NCI-H2227 (cell line): Measurements from ENCODE around the gene HSD17B1.
"Not testable (repeated sequence)": the region's sequence is repeated elsewhere in the genome, so short reads cannot be mapped to it uniquely, and the experiment has no call there.

Experiments
- DNase-seq: peaks from one replicate; lab custom pipeline; 2025; ENCODE audit not compliant: unreplicated experiment; lab: John Stamatoyannopoulos, UW

The HSD17B1 gene

DNA sequence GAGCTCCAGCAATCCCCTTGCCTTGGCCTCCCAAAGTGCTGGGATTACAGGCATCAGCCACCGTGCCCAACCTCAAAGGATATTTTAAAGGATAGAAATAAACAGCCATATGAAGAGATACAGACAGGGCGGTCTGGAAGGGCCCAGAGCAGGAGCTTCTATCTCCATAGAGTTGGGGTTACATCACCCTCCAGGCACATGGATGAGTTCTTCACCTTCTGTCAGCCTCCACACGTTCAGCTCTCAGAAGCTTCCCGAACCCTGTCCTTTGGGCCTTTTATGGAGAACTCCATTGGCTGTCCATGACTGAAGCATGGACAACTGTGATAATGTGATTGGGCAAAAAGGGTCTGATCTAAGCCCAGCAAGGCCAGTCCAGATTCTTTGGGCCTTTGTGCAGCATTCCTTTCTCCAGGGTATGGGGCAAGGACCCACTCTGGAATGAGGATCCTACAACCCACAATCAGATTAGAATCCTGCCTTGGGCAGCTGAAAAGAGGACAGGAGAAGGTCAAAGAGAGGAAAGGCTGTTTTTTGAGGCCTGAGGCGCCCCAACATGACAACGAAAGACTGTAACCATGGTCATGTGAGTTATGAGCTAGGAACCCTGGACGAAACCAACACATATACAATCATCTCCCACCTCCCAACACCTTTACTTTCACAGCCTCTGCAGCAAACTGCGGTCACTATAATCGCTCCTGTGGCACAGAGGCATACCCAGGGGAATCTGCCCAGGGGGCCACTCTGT lies 6.8 kb upstream of the HSD17B1 start:
- DNase-seq: not testable (repeated sequence)

DNA sequence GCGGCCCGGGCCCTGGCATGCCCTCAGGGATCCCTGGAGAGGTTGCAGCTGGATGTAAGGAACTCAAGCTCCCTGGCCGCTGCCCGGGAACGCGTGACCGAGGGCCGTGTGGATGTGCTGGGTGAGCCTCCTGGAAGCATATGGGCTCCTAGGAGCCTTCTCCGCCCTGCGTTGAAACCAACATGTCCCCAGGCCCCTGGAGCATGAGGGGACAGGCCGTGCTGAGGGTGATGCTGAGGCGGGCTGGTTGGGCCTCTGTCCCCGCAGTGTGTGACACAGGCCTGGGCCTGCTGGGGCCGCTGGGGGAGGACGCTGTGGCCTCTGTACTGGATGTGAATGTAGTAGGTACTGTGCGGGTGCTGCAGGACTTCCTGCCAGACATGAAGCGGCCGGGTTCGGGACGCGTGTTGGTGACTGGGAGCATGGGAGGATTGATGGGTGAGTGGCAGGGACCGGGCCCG lies 5.7 kb upstream of the HSD17B1 start:
- DNase-seq: no peak

DNA sequence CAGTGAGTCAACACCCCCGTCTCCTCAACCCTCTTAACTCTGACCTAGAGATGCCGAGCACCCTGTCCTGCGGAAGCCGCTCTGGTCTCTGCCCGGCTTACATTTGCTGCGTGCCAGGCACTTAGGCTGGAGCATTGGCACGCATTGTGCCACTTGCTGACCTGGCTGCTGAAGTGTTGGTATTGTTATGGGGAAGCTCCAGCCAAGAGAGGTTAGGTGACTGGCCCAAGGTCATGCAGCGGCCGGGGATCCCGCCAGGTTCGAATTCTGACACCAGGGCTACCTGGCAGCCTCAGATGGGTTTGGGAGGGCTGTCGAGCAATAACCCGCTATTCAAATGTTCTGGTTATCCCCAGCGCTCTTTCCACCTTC lies 5.0 kb upstream of the HSD17B1 start:
- no peak for DNase-seq

DNA sequence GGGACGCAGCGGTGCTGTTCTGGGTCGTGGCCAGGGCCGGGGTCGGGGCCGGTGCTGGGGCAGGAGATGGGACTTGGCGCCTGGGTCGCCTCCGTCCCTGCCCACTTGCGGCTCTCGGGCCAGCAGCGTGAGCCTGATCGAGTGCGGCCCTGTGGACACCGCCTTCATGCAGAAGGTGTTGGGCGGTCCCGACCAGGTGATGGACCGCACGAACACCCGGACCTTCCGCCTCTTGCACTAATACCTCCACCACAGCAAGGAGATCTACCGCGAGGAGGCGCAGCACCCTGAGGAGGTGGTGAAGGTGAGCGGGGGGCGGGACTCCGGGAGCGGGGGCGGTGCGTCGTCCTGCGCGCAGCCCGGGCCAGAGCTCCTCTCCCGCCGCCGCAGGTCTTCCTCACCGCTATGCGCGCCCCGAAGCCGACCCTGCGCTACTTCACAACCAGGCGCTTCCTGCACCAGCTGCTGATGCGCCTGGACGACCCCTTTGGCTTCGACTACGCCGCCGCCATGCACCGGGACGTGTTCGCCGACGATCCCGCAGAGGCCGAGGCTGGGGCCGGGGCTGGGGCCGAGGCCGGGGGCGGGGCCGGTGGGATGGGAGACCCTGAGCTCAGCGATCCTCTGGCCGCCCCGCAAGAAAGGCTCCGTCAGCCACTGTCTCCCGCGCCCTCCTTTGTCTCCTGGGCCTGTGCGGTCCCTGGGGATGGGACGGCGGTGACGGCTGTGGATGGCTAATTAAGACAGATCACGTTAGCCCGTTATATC lies 4.5 kb upstream of the HSD17B1 start:
- no peak for DNase-seq

DNA sequence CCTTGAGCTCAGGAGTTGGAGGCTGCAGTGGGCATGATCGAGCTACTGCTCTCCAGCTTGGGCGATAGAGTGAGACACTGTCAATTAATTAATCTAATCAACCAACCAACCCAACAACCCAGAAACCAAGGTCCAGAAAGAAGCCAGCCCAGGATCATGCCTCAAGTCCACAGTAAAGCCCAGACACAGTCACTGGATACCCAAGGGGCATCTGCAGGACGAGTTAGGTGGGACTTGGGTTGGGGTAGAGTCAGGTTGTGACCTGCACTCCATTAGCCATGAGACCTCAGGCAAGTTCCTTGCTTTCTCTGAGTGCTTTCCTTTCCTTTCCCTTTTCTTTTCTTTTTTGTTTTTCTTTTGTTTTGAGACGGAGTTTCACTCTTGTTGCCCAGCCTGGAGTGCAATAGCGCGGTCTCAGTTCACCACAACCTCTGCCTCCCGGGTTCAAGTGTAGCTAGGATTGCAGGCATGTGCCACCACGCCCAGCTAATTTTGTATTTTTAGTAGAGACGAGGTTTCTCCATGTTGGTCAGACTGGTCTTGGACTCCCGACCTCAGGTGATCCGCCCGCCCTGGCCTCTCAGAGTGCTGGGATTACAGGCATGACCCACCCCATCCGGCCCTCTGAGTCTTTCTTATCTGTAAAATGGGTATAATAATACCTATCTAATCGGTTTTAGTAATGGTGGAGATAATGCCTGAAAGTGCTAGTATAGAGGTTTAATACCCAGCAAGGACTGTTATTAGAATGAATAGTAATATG lies 3.5 kb upstream of the HSD17B1 start:
- no peak for DNase-seq

DNA sequence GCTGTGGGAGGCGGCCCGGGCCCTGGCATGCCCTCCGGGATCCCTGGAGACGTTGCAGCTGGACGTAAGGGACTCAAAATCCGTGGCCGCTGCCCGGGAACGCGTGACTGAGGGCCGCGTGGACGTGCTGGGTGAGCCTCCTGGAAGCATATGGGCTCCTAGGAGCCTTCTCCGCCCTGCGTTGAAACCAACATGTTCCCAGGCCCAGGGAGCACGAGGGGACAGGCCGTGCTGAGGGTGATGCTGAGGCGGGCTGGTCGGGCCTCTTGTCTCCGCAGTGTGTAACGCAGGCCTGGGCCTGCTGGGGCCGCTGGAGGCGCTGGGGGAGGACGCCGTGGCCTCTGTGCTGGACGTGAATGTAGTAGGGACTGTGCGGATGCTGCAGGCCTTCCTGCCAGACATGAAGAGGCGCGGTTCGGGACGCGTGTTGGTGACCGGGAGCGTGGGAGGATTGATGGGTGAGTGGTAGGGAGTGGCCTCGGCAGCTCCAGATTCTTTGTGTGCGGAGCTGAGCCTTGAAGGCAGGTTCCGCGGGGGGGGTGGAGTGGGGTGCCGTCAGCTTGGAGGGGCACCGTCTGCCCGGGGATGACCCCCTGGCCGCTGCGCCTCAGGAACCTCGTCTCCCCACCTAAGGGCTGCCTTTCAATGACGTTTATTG lies 567 bp downstream of the HSD17B1 start:
- DNase-seq: peak; percentile 59

DNA sequence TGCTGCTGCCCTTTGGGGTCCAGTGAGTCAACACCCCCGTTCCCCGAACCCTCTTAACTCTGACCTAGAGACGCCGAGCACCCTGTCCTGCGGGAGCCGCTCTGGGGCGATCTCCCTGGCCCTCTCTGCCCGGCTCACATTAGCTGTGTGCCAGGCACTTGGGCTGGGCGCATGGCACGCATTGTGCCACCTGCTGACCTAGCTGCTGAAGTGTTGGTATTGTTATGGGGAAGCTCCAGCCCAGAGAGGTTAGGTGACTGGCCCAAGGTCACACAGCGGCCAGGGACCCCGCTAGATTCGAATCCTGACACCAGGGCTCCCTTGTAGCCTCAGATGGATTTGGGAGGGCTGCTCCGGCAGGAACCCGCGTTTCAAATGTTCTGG lies 1.1 kb downstream of the HSD17B1 start:
- no peak for DNase-seq

DNA sequence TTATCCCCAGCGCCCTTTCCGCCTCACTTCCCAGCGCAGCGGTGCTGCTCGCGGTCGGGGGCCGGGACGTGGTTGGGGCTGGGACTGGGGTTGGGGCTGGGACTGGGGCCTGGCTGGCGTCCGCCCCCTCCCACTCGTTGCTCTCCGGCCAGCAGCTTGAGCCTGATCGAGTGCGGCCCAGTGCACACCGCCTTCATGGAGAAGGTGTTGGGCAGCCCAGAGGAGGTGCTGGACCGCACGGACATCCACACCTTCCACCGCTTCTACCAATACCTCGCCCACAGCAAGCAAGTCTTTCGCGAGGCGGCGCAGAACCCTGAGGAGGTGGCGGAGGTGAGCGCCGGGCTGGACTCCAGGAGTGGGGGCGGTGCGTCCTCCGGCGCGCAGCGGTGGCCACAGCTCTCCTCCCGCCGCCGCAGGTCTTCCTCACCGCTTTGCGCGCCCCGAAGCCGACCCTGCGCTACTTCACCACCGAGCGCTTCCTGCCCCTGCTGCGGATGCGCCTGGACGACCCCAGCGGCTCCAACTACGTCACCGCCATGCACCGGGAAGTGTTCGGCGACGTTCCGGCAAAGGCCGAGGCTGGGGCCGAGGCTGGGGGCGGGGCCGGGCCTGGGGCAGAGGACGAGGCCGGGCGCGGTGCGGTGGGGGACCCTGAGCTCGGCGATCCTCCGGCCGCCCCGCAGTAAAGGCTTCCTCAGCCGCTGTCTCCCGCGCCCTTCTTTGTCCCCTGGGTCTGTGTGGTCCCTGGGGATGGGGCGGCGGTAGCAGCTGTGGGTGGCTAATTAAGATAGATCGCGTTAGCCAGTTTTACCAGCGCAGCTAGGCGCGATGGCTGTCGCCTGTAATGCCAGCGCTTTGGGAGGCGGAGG lies 1.8 kb downstream of the HSD17B1 start:
- DNase-seq: peak; percentile 94

DNA sequence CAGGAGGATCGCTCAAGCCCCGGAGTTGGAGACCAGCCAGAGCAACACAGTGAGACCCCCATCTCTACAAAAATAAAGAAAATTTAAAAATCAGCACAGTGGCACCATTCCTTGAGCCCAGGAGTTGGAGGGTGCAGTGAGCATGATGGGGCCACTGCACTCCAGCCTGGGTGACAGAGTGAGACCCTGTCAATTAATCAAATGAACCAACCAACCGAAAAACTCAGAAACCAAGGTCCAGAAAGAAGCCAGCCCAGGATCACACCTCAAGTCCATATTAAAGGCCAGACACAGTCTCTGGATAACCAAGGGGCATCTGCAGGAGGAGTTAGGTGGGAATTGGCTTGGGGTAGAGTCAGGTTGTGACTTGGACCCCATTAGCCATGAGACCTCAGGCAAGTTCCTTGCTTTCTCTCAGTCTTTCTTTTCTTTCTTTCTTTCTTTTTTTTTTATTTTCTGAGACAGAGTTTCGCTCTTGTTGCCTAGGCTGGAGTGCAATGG lies 2.4 kb downstream of the HSD17B1 start:
- no peak for DNase-seq

DNA sequence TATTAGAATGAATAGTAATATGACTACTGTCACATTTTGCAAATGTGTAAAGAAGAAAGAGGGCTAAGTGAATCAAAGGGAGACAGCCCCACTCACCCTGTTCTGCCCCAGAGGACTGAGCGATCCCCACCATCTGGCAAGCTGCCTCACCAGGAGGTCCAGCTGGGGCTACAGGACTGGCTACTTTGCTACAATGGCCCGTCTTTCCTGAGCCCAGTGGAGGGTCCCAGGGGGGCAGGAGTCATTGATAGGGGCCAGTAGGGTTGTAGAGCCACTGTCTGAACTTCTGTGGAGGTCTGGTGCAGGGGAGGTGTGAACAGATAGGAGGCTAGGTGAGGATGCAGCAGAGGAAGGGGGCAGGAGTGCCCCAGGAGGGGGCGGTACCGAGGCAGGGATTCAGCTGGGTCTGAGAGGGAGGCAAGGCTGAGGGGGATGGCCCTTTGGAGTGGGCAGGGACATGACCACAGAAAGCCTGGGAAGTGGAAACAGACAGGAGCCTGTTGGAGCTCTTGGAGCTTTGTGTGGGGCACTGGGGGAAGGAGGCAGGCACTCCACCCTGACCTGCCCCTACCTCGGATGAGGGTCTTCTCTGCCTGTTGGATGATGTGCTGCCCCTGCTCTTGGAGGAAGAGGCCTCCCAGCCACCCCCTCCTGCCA lies 3.4 kb downstream of the HSD17B1 start:
- peak; percentile 32 for DNase-seq

DNA sequence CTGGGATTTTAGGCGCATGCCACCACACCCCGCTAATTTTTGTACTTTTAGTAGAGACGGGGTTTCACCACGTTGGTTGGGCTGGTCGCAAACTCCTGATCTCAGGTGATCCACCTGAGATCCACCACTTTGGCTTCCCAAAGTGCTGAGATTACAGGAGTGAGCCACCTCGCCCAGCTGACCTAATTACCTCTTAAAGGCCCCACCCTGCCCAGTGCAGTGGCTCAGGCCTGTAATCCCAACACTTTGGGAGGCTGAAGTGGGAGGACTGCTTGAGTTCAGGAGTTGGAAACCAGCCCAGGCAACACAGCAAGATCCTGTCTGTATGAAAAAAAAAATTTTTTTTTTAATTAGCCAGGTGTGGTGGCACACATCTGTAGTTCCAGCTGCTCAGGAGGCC lies 6.4 kb downstream of the HSD17B1 start:
- DNase-seq: no peak

DNA sequence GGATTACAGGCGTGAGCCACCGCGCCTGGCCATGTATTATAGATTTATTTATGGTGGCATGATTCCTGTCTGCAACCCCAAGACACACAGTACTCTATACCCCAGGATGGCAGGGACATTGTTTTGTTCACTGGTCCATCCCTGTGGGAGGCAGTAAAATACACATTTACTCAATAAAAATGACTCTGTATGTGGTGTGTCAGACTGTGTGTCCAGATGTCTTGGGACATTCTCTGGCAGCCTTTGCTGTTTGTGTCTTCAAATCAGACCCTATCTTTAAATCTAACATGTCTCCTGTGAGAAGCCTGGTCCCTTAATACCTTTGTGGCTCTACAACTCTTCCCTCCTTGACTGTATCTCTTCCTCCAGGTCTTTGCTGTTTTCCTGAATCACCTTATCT lies 7.5 kb downstream of the HSD17B1 start:
- no peak for DNase-seq

DNA sequence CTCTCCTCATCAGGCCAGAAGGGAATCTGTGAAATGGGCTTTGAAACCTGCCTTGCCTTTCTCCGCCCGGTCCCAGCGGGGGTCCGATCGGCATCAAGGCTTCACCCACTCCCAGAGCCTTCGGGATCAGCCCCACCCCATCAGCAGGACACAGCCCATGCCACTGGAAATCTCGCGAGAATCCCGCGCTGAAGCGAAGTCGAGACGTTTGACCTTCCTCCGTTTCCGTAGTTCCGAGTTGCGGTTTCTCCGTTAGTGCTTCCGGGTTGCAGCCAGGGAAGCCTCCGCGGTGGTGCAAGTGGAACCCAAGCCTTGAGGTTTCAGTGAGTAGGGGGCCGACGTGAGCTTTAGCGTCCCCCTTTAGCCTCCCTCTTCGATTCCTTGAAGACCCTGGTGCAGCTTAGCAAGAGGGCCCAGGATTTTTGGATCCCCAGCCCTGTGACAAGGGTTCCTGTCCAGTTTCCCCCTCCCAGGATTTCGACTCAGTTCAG lies 9.2 kb downstream of the HSD17B1 start, which contains the start of gene COASY:
Gene COASY, plus strand, starts transcription at position 252 of the 491 bp plus-strand sequence. CDS start 475 bp downstream, outside the sequence.
- peak; percentile 99 for DNase-seq

DNA sequence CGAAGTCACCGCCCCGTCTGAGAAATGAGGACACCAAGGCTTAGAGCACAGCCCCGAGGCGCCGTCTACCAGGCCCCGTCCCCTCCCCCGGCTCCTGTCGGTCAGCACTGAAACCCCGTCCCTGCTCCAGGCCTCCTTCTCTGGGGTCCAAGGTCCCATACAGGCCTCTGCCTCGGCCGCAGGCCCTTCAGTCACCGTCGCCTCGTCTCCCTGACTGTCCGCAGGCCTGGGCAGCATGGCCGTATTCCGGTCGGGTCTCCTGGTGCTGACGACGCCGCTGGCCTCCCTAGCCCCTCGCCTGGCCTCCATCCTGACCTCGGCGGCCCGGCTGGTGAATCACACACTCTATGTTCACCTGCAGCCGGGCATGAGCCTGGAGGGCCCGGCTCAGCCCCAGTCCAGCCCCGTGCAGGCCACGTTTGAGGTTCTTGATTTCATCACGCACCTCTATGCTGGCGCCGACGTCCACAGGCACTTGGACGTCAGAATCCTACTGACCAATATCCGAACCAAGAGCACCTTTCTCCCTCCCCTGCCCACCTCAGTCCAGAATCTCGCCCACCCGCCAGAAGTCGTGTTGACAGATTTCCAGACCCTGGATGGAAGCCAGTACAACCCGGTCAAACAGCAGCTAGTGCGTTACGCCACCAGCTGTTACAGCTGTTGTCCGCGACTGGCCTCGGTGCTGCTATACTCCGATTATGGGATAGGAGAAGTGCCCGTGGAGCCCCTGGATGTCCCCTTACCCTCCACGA lies 9.8 kb downstream of the HSD17B1 start:
- no peak for DNase-seq

DNA sequence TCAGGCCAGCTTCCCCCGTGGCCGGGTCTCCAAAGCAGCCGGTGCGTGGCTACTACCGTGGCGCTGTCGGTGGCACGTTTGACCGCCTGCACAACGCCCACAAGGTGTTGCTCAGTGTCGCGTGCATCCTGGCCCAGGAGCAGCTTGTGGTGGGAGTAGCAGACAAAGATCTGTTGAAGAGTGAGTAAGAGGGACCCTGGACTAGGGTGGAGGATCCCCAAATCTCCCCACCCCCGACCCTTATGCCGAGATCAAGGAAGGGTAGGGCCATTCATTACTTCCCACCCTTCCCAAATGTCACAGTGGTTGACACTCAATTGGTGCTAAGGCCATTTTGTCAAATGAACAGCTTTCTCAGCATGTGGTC lies 10.4 kb downstream of the HSD17B1 start:
- DNase-seq: no peak

DNA sequence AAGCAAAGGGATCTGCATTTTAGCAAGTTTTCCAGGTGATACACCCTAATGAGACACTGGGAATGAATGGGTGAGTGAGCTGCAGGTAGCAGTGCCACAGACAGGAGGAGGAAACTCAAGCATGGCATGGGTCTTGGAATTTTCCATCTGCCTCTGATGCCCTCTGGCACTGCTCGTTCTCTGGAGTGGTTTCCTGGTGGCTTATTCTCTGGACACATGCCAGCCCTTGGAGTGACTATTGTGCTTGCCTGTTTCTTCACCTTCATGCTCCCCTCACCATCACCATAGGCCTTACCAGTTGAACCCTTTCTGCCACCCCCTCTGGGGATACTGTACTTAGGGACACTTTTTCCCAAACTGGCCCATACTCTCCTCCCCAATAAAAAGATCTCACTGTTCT lies 10.8 kb downstream of the HSD17B1 start:
- DNase-seq: no peak

DNA sequence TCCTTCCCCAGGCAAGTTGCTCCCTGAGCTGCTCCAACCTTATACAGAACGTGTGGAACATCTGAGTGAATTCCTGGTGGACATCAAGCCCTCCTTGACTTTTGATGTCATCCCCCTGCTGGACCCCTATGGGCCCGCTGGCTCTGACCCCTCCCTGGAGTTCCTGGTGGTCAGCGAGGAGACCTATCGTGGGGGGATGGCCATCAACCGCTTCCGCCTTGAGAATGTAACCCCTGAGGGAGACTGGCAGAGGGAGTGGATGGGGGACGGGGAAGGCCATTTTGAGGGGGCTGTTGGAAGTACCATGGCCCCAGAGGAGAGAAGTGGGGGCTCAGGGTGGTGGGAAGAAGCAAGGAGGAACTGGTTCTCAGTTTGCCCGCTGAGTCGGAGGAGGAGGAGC lies 11.2 kb downstream of the HSD17B1 start:
- DNase-seq: no peak

DNA sequence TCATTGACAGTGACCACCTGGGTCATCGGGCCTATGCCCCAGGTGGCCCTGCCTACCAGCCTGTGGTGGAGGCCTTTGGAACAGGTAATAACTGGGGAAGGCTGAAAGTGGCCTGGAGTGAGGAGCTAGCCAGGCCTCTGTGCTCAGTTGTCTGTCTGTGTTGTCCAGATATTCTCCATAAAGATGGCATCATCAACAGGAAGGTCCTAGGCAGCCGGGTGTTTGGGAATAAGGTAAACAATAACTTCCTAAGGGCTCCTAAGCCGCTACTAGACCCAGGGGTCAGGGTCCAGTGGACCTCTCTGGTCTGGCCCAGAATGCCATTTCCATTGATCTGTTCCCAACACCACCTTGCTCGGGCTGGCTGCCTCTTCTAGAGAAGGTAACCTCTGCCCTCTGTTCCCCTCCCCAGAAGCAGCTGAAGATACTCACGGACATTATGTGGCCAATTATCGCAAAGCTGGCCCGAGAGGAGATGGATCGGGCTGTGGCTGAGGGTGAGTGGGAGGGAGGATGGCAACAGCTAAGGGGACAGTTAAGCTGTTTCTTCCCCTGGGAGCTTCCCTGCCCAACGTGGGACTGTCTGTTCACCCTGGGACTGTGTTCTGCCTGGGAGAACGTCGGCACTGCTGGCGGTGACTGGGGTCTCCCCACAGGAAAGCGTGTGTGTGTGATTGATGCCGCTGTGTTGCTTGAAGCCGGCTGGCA lies 12.2 kb downstream of the HSD17B1 start:
- no peak for DNase-seq
